WTC11 (cell line): ENCODE measurements around the gene SH3GL3. TPM values are rescaled to one million over a fixed set of nuclear protein-coding genes. Genes with fewer than 3 reads are reported as not detected.

Experiments
- ATAC-seq: fragments of 200-7000 bp; cut with Tn5 transposase; 2 replicates; pipeline ENCODE4 v1.10.0; 2021; ENCODE audit warnings: mild to moderate bottlenecking, moderate library complexity
- CTCF ChIA-PET: fragments of 300-600 bp; sonication (Branson Sonifier 250); formaldehyde crosslinking; loops from one replicate; lab custom pipeline; 2021; ENCODE audit warnings: antibody characterized with exemption; lab: Charles Lee
- POLR2A ChIA-PET: fragments of 350-600 bp; sonication (Branson Sonifier 250); formaldehyde crosslinking; loops from one replicate; lab custom pipeline; 2021; ENCODE audit warnings: antibody characterized with exemption; lab: Charles Lee
- DNase-seq: peaks from one replicate; pipeline ENCODE4 v3.0.0; 2021; ENCODE audit warnings: low spot score
- H3K27ac Mint-ChIP-seq: 2 replicates; pipeline ENCODE4 v1.8.0; 2021; ENCODE audit warnings: mixed read lengths
- H3K27me3 Mint-ChIP-seq: 2 replicates; pipeline ENCODE4 v1.8.0; 2021; ENCODE audit warnings: low read depth, mild to moderate bottlenecking, moderate library complexity, mixed read lengths
- H3K36me3 Mint-ChIP-seq: 2 replicates; pipeline ENCODE4 v1.8.0; 2021; ENCODE audit warnings: mixed read lengths
- H3K4me1 Mint-ChIP-seq: 2 replicates; pipeline ENCODE4 v1.8.0; 2022; ENCODE audit warnings: mixed read lengths
- H3K4me3 Mint-ChIP-seq: 2 replicates; pipeline ENCODE4 v1.8.0; 2021; ENCODE audit warnings: mild to moderate bottlenecking, moderate library complexity, mixed read lengths
- H3K9me3 Mint-ChIP-seq: 2 replicates; pipeline ENCODE4 v1.8.0; 2021; ENCODE audit warnings: mixed read lengths
- ESRRA ChIP-seq: sonication (generic); formaldehyde crosslinking; IDR thresholded peaks from 2 replicates; pipeline ENCODE4 v1.8.1; 2022; ENCODE audit warnings: mild to moderate bottlenecking, missing genetic modification reagents, borderline replicate concordance
- FOXJ3 ChIP-seq: sonication (generic); formaldehyde crosslinking; IDR thresholded peaks from 2 replicates; pipeline ENCODE4 v1.9.0; 2021; ENCODE audit warnings: missing genetic modification reagents, mild to moderate bottlenecking, borderline replicate concordance
- GABPB1 ChIP-seq: sonication (generic); formaldehyde crosslinking; IDR thresholded peaks from 2 replicates; pipeline ENCODE4 v1.8.1; 2023; ENCODE audit warnings: mild to moderate bottlenecking, missing genetic modification reagents
- GRHL2 ChIP-seq: fragments of 250-450 bp; sonication (Bioruptor Pico); IDR thresholded peaks from 2 replicates; pipeline ENCODE4 v1.8.0; 2022; ENCODE audit warnings: mild to moderate bottlenecking, moderate library complexity; ENCODE audit not compliant: insufficient replicate concordance, severe bottlenecking
- GTF2I ChIP-seq: fragments of 250-450 bp; sonication (Bioruptor Pico); conservative IDR thresholded peaks from 2 replicates; pipeline ENCODE4 v1.4.0; 2021; ENCODE audit warnings: mild to moderate bottlenecking
- JAZF1 ChIP-seq: fragments of 250-450 bp; sonication (Bioruptor Pico); IDR thresholded peaks from 2 replicates; pipeline ENCODE4 v1.9.0; 2021; ENCODE audit warnings: moderate library complexity, mild to moderate bottlenecking, inconsistent platforms
- MXD4 ChIP-seq: fragments of 250-450 bp; sonication (Bioruptor Pico); IDR thresholded peaks from 2 replicates; pipeline ENCODE4 v1.8.0; 2021; ENCODE audit warnings: mild to moderate bottlenecking, moderate library complexity, borderline replicate concordance
- MYBL2 ChIP-seq: sonication (generic); formaldehyde crosslinking; IDR thresholded peaks from 2 replicates; pipeline ENCODE4 v1.8.1; 2023; ENCODE audit warnings: mild to moderate bottlenecking, moderate library complexity, missing genetic modification reagents
- NR3C1 ChIP-seq: sonication (generic); formaldehyde crosslinking; conservative IDR thresholded peaks from 2 replicates; pipeline ENCODE4 v1.8.1; 2023; ENCODE audit warnings: low read depth, mild to moderate bottlenecking, missing genetic modification reagents
- RELA ChIP-seq: sonication (generic); formaldehyde crosslinking; IDR thresholded peaks from 2 replicates; pipeline ENCODE4 v1.8.1; 2022; ENCODE audit warnings: missing genetic modification reagents, mild to moderate bottlenecking, borderline replicate concordance
- ZNF138 ChIP-seq: sonication (generic); formaldehyde crosslinking; conservative IDR thresholded peaks from 2 replicates; pipeline ENCODE4 v1.8.1; 2022; ENCODE audit warnings: mild to moderate bottlenecking, moderate library complexity, missing genetic modification reagents
- ZNF317 ChIP-seq: sonication (generic); formaldehyde crosslinking; IDR thresholded peaks from 2 replicates; pipeline ENCODE4 v1.8.1; 2023; ENCODE audit warnings: low read depth, mild to moderate bottlenecking, moderate library complexity, missing genetic modification reagents, borderline replicate concordance
- ZNF396 ChIP-seq: fragments of 250-450 bp; sonication (Bioruptor Pico); IDR thresholded peaks from 2 replicates; pipeline ENCODE4 v1.8.0; 2021; ENCODE audit warnings: mild to moderate bottlenecking, moderate library complexity, borderline replicate concordance
- ZNF416 ChIP-seq: fragments of 250-450 bp; sonication (Bioruptor Pico); IDR thresholded peaks from 2 replicates; pipeline ENCODE4 v1.9.0; 2021; ENCODE audit warnings: mild to moderate bottlenecking, inconsistent platforms
- total RNA-seq: library from RNA; stranded (reverse); gene quantifications from 3 replicates; pipeline ENCODE4 v1.2.3, GENCODE V29; 2021
- TF ChIP-seq, protein P1 (sequence below): sonication (generic); formaldehyde crosslinking; IDR thresholded peaks from 2 replicates; pipeline ENCODE4 v1.8.1; 2022; ENCODE audit warnings: low read depth, missing genetic modification reagents, borderline replicate concordance
- TF ChIP-seq, protein P2 (sequence below): fragments of 250-450 bp; sonication (Bioruptor Pico); IDR thresholded peaks from 2 replicates; pipeline ENCODE4 v1.9.0; 2021; ENCODE audit warnings: moderate library complexity, mild to moderate bottlenecking, inconsistent platforms, borderline replicate concordance
- TF ChIP-seq, protein P3 (sequence below): sonication (generic); formaldehyde crosslinking; IDR thresholded peaks from 2 replicates; pipeline ENCODE4 v1.8.0; 2022; ENCODE audit warnings: mild to moderate bottlenecking, missing genetic modification reagents
- TF ChIP-seq, protein P4 (sequence below): sonication (generic); formaldehyde crosslinking; conservative IDR thresholded peaks from 2 replicates; pipeline ENCODE4 v1.8.1; 2023; ENCODE audit warnings: mild to moderate bottlenecking, low read depth, missing genetic modification reagents, moderate library complexity
- TF ChIP-seq, protein P5 (sequence below): sonication (generic); formaldehyde crosslinking; IDR thresholded peaks from 2 replicates; pipeline ENCODE4 v1.8.0; 2022; ENCODE audit warnings: mild to moderate bottlenecking, missing genetic modification reagents
- TF ChIP-seq, protein P6 (sequence below): fragments of 250-450 bp; sonication (Bioruptor Pico); IDR thresholded peaks from 2 replicates; pipeline ENCODE4 v1.9.0; 2021; ENCODE audit warnings: mild to moderate bottlenecking

The SH3GL3 gene
- total RNA-seq, 1 experiment from 2014 or later = 9.2 TPM

GRCh38 chr15:83549623-83550022 lies 102.5 kb downstream of the SH3GL3 start (continued):
- TF ChIP-seq, protein P1, sequence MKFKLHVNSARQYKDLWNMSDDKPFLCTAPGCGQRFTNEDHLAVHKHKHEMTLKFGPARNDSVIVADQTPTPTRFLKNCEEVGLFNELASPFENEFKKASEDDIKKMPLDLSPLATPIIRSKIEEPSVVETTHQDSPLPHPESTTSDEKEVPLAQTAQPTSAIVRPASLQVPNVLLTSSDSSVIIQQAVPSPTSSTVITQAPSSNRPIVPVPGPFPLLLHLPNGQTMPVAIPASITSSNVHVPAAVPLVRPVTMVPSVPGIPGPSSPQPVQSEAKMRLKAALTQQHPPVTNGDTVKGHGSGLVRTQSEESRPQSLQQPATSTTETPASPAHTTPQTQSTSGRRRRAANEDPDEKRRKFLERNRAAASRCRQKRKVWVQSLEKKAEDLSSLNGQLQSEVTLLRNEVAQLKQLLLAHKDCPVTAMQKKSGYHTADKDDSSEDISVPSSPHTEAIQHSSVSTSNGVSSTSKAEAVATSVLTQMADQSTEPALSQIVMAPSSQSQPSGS (CRISPR knock-in tag) = no peak
- no peak for TF ChIP-seq NR3C1 (CRISPR knock-in tag)
- TF ChIP-seq, protein P2, sequence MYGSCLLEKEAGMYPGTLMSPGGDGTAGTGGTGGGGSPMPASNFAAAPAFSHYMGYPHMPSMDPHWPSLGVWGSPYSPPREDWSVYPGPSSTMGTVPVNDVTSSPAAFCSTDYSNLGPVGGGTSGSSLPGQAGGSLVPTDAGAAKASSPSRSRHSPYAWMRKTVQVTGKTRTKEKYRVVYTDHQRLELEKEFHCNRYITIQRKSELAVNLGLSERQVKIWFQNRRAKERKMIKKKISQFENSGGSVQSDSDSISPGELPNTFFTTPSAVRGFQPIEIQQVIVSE (CRISPR knock-in tag) = no peak

- H3K36me3 Mint-ChIP-seq = no peaks in the 10 kb centered on the region
- TF ChIP-seq ZNF416 (CRISPR knock-in tag) = no peak
- TF ChIP-seq, protein P3, sequence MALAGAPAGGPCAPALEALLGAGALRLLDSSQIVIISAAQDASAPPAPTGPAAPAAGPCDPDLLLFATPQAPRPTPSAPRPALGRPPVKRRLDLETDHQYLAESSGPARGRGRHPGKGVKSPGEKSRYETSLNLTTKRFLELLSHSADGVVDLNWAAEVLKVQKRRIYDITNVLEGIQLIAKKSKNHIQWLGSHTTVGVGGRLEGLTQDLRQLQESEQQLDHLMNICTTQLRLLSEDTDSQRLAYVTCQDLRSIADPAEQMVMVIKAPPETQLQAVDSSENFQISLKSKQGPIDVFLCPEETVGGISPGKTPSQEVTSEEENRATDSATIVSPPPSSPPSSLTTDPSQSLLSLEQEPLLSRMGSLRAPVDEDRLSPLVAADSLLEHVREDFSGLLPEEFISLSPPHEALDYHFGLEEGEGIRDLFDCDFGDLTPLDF = no peak
- peak; percentile 84 for TF ChIP-seq ZNF317
- TF ChIP-seq, protein P4, sequence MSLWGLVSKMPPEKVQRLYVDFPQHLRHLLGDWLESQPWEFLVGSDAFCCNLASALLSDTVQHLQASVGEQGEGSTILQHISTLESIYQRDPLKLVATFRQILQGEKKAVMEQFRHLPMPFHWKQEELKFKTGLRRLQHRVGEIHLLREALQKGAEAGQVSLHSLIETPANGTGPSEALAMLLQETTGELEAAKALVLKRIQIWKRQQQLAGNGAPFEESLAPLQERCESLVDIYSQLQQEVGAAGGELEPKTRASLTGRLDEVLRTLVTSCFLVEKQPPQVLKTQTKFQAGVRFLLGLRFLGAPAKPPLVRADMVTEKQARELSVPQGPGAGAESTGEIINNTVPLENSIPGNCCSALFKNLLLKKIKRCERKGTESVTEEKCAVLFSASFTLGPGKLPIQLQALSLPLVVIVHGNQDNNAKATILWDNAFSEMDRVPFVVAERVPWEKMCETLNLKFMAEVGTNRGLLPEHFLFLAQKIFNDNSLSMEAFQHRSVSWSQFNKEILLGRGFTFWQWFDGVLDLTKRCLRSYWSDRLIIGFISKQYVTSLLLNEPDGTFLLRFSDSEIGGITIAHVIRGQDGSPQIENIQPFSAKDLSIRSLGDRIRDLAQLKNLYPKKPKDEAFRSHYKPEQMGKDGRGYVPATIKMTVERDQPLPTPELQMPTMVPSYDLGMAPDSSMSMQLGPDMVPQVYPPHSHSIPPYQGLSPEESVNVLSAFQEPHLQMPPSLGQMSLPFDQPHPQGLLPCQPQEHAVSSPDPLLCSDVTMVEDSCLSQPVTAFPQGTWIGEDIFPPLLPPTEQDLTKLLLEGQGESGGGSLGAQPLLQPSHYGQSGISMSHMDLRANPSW (CRISPR knock-in tag) = no peak
- no peak for TF ChIP-seq GRHL2 (CRISPR knock-in tag)
- no peak for TF ChIP-seq ZNF396 (CRISPR knock-in tag)
- H3K27me3 Mint-ChIP-seq = no peaks in the 10 kb centered on the region
- H3K27ac Mint-ChIP-seq = no peak overlapping the region
- H3K9me3 Mint-ChIP-seq = peaks cover 3% of the 10 kb centered on the region; the same call in 1 of the 2 replicates
- DNase-seq (no peak), ATAC-seq (no peak)
- no peak overlapping the region for H3K4me3 Mint-ChIP-seq
- ChIA-PET POLR2A (no interaction called here), CTCF (no interaction called here)
- H3K4me1 Mint-ChIP-seq = peaks cover 6% of the 10 kb centered on the region
These were observed 107.4 kb downstream of the SH3GL3 start for GRCh38 chr15:83554558-83554957.

DNA sequence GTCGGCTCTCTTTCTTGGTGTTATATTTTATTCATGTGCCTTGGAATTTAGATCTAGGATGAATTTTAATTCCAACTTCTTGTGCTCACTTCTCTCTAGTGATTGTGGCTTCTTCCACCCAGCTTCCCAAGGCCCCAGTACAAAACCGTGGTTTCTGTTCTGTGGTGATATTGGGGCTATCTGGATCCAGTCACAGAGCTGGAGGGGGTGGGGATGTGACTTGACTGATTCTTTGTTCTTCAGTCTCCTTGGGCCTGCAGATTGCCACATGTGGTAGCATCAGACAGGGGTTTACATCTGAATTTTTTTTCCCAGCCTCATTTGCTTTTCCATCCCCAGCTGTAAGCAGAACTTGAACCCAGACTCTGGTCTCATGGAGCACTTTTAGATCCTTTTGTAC lies 108.2 kb downstream of the SH3GL3 start:
- peaks cover 3% of the 10 kb centered on the region; the same call in 1 of the 2 replicates for H3K9me3 Mint-ChIP-seq
- H3K27ac Mint-ChIP-seq = no peak overlapping the region
- H3K36me3 Mint-ChIP-seq = no peaks in the 10 kb centered on the region
- TF ChIP-seq, protein P5, sequence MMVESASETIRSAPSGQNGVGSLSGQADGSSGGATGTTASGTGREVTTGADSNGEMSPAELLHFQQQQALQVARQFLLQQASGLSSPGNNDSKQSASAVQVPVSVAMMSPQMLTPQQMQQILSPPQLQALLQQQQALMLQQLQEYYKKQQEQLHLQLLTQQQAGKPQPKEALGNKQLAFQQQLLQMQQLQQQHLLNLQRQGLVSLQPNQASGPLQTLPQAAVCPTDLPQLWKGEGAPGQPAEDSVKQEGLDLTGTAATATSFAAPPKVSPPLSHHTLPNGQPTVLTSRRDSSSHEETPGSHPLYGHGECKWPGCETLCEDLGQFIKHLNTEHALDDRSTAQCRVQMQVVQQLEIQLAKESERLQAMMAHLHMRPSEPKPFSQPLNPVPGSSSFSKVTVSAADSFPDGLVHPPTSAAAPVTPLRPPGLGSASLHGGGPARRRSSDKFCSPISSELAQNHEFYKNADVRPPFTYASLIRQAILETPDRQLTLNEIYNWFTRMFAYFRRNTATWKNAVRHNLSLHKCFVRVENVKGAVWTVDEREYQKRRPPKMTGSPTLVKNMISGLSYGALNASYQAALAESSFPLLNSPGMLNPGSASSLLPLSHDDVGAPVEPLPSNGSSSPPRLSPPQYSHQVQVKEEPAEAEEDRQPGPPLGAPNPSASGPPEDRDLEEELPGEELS (CRISPR knock-in tag) = no peak
- TF ChIP-seq JAZF1 (no peak), ZNF138 (CRISPR knock-in tag) (no peak), ESRRA (CRISPR knock-in tag) (no peak), GABPB1 (CRISPR knock-in tag) (no peak), MYBL2 (CRISPR knock-in tag) (no peak), FOXJ3 (CRISPR knock-in tag) (no peak), RELA (CRISPR knock-in tag) (no peak), MXD4 (CRISPR knock-in tag) (no peak), GTF2I (CRISPR knock-in tag) (no peak), ZNF396 (CRISPR knock-in tag) (no peak)
- TF ChIP-seq, protein P6, sequence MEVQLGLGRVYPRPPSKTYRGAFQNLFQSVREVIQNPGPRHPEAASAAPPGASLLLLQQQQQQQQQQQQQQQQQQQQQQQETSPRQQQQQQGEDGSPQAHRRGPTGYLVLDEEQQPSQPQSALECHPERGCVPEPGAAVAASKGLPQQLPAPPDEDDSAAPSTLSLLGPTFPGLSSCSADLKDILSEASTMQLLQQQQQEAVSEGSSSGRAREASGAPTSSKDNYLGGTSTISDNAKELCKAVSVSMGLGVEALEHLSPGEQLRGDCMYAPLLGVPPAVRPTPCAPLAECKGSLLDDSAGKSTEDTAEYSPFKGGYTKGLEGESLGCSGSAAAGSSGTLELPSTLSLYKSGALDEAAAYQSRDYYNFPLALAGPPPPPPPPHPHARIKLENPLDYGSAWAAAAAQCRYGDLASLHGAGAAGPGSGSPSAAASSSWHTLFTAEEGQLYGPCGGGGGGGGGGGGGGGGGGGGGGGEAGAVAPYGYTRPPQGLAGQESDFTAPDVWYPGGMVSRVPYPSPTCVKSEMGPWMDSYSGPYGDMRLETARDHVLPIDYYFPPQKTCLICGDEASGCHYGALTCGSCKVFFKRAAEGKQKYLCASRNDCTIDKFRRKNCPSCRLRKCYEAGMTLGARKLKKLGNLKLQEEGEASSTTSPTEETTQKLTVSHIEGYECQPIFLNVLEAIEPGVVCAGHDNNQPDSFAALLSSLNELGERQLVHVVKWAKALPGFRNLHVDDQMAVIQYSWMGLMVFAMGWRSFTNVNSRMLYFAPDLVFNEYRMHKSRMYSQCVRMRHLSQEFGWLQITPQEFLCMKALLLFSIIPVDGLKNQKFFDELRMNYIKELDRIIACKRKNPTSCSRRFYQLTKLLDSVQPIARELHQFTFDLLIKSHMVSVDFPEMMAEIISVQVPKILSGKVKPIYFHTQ = no peak
- no peak overlapping the region for H3K4me3 Mint-ChIP-seq
- DNase-seq = no peak
- POLR2A ChIA-PET = no interaction called here
- H3K27me3 Mint-ChIP-seq = no peaks in the 10 kb centered on the region
- no peak for ATAC-seq
- CTCF ChIA-PET = interaction anchor here (1.1 kb wide), 1 partner anchor 109 kb away, joined by 6 read pairs; the partner anchor contains the start of gene SH3GL3
- peaks cover 2% of the 10 kb centered on the region; the same call in 1 of the 2 replicates for H3K4me1 Mint-ChIP-seq
